Measurements from ENCODE around the gene MRPL19. TPM values are rescaled to one million over a fixed set of nuclear protein-coding genes. Genes with fewer than 3 reads are reported as not detected.
"Not testable (repeated sequence)": the region's sequence is repeated elsewhere in the genome, so short reads cannot be mapped to it uniquely, and the experiment has no call there.

Gene MRPL19
- total RNA-seq, 1 donor from 2014 or later, result 70.6 TPM

GRCh38 chr2:75707901-75708300, 61.3 kb downstream of the MRPL19 start:
- Mint-ChIP-seq H3K27me3 (no peaks in the 10 kb centered on the region), H3K27ac (no peak overlapping the region), H3K36me3 (ENCODE audit: low read depth) (peaks cover 31% of the 10 kb centered on the region), H3K9me3 (no peaks in the 10 kb centered on the region), H3K4me3 (peak overlapping the region; percentile 62), H3K4me1 (peaks cover 22% of the 10 kb centered on the region)
- no peak for DNase-seq
- intact Hi-C loops (cut with micrococcal nuclease), result no loop called here

GRCh38 chr2:75709297-75709696, 62.7 kb downstream of the MRPL19 start:
- DNase-seq, result peak; percentile 21
- H3K4me3 Mint-ChIP-seq, result peak overlapping the region; percentile 77
- intact Hi-C loops (cut with micrococcal nuclease), result loop anchor here (1.0 kb wide), 1 partner anchor 32 kb away; no protein-coding TSS in a partner anchor
- peaks cover 22% of the 10 kb centered on the region for H3K4me1 Mint-ChIP-seq
- no peaks in the 10 kb centered on the region for H3K27me3 Mint-ChIP-seq
- H3K27ac Mint-ChIP-seq, result peak overlapping the region; percentile 2
- peaks cover 22% of the 10 kb centered on the region for H3K36me3 Mint-ChIP-seq (ENCODE audit: low read depth)
- no peaks in the 10 kb centered on the region for H3K9me3 Mint-ChIP-seq

GRCh38 chr2:75710220-75710576, 63.6 kb downstream of the MRPL19 start:
- peaks cover 4% of the 10 kb centered on the region for H3K27me3 Mint-ChIP-seq
- H3K9me3 Mint-ChIP-seq, result no peaks in the 10 kb centered on the region
- H3K4me3 Mint-ChIP-seq, result peak overlapping the region; percentile 95
- H3K36me3 Mint-ChIP-seq (ENCODE audit: low read depth), result peaks cover 13% of the 10 kb centered on the region
- peak overlapping the region; percentile 98 for H3K27ac Mint-ChIP-seq
- peaks cover 22% of the 10 kb centered on the region for H3K4me1 Mint-ChIP-seq
- no peak for DNase-seq
- intact Hi-C loops (cut with micrococcal nuclease), result loop anchor here (1.0 to 2.0 kb wide), 2 partner anchors 64 to 751 kb away; partner anchors contain the start of genes MRPL19 and POLE4

- intact Hi-C loops (cut with micrococcal nuclease), result loop anchor here (1.0 to 2.0 kb wide), 2 partner anchors 64 to 752 kb away; partner anchors contain the start of genes MRPL19 and POLE4
- H3K9me3 Mint-ChIP-seq, result no peaks in the 10 kb centered on the region
Measured at GRCh38 chr2:75710577-75711253, 64.1 kb downstream of the MRPL19 start, which contains the start of gene GCFC2. GCFC2 (minus strand) TSS chr2:75710915; CDS start chr2:75710855, 60 bp downstream.

GRCh38 chr2:75711590-75711989, 65.0 kb downstream of the MRPL19 start:
- not testable (repeated sequence) for H3K36me3 Mint-ChIP-seq (ENCODE audit: low read depth); H3K27me3 Mint-ChIP-seq; H3K9me3 Mint-ChIP-seq
- Mint-ChIP-seq H3K4me3 (peak overlapping the region; percentile 95), H3K27ac (peak overlapping the region; percentile 98), H3K4me1 (peaks cover 17% of the 10 kb centered on the region)
- intact Hi-C loops (cut with micrococcal nuclease), result loop anchor here (2.0 kb wide), 1 partner anchor 753 kb away; the partner anchor contains the start of gene POLE4
- peak; percentile 55 for DNase-seq

More at GRCh38 chr2:75710577-75711253, 64.1 kb downstream of the MRPL19 start, which contains the start of gene GCFC2:
- Mint-ChIP-seq H3K27me3 (peaks cover 6% of the 10 kb centered on the region), H3K36me3 (ENCODE audit: low read depth) (peaks cover 11% of the 10 kb centered on the region), H3K27ac (peak within 1 kb of the TSS; percentile 98), H3K4me3 (peak within 1 kb of the TSS; percentile 95), H3K4me1 (peaks cover 22% of the 10 kb centered on the region)
- DNase-seq, result peak; percentile 96

- intact Hi-C loops (cut with micrococcal nuclease), result no loop called here
- no peaks in the 10 kb centered on the region for H3K9me3 Mint-ChIP-seq
- H3K27ac Mint-ChIP-seq, result no peak overlapping the region
- H3K4me1 Mint-ChIP-seq, result no peaks in the 10 kb centered on the region
- no peak for DNase-seq
- no peak overlapping the region for H3K4me3 Mint-ChIP-seq
- H3K27me3 Mint-ChIP-seq, result peaks cover 18% of the 10 kb centered on the region
- no peaks in the 10 kb centered on the region for H3K36me3 Mint-ChIP-seq (ENCODE audit: low read depth)
Measured at GRCh38 chr2:75716406-75716805, 69.8 kb downstream of the MRPL19 start.

- Mint-ChIP-seq H3K36me3 (ENCODE audit: low read depth) (no peaks in the 10 kb centered on the region), H3K4me1 (no peaks in the 10 kb centered on the region), H3K4me3 (no peak overlapping the region), H3K27me3 (peaks cover 26% of the 10 kb centered on the region), H3K9me3 (no peaks in the 10 kb centered on the region), H3K27ac (no peak overlapping the region)
- DNase-seq, result no peak
- intact Hi-C loops (cut with micrococcal nuclease), result no loop called here
Measured at GRCh38 chr2:75719616-75720015, 73.0 kb downstream of the MRPL19 start.

GRCh38 chr2:75720525-75720924, 73.9 kb downstream of the MRPL19 start:
- Mint-ChIP-seq H3K27me3 (peaks cover 21% of the 10 kb centered on the region), H3K4me3 (no peak overlapping the region), H3K9me3 (no peaks in the 10 kb centered on the region), H3K27ac (no peak overlapping the region), H3K36me3 (ENCODE audit: low read depth) (no peaks in the 10 kb centered on the region), H3K4me1 (no peaks in the 10 kb centered on the region)
- intact Hi-C loops (cut with micrococcal nuclease), result no loop called here
- no peak for DNase-seq

GRCh38 chr2:75722687-75723086, 76.1 kb downstream of the MRPL19 start:
- Mint-ChIP-seq H3K4me3 (no peak overlapping the region), H3K27me3 (peaks cover 19% of the 10 kb centered on the region), H3K36me3 (ENCODE audit: low read depth) (no peaks in the 10 kb centered on the region), H3K9me3 (no peaks in the 10 kb centered on the region), H3K27ac (no peak overlapping the region), H3K4me1 (no peaks in the 10 kb centered on the region)
- intact Hi-C loops (cut with micrococcal nuclease), result no loop called here
- DNase-seq, result no peak

- H3K27ac Mint-ChIP-seq, result no peak overlapping the region
- peaks cover 10% of the 10 kb centered on the region for H3K27me3 Mint-ChIP-seq
- intact Hi-C loops (cut with micrococcal nuclease), result no loop called here
- H3K4me1 Mint-ChIP-seq, result no peaks in the 10 kb centered on the region
- no peaks in the 10 kb centered on the region for H3K36me3 Mint-ChIP-seq (ENCODE audit: low read depth)
- peak; percentile 34 for DNase-seq
- H3K4me3 Mint-ChIP-seq, result no peak overlapping the region
- no peaks in the 10 kb centered on the region for H3K9me3 Mint-ChIP-seq
Measured at GRCh38 chr2:75728614-75729419, 82.2 kb downstream of the MRPL19 start.

- no peaks in the 10 kb centered on the region for H3K4me1 Mint-ChIP-seq
- intact Hi-C loops (cut with micrococcal nuclease), result no loop called here
- no peak overlapping the region for H3K4me3 Mint-ChIP-seq
- DNase-seq, result peak; percentile 23
- no peaks in the 10 kb centered on the region for H3K9me3 Mint-ChIP-seq
- peaks cover 10% of the 10 kb centered on the region for H3K27me3 Mint-ChIP-seq
- no peak overlapping the region for H3K27ac Mint-ChIP-seq
- no peaks in the 10 kb centered on the region for H3K36me3 Mint-ChIP-seq (ENCODE audit: low read depth)
Measured at GRCh38 chr2:75729861-75730260, 83.3 kb downstream of the MRPL19 start.

GRCh38 chr2:75736276-75736675, 89.7 kb downstream of the MRPL19 start:
- Mint-ChIP-seq H3K4me3 (no peak overlapping the region), H3K4me1 (no peaks in the 10 kb centered on the region), H3K27me3 (peaks cover 8% of the 10 kb centered on the region), H3K27ac (no peak overlapping the region), H3K9me3 (peaks cover 4% of the 10 kb centered on the region), H3K36me3 (ENCODE audit: low read depth) (no peaks in the 10 kb centered on the region)
- DNase-seq, result no peak
- intact Hi-C loops (cut with micrococcal nuclease), result no loop called here

GRCh38 chr2:75737961-75738360, 91.4 kb downstream of the MRPL19 start:
- Mint-ChIP-seq H3K9me3 (peaks cover 4% of the 10 kb centered on the region), H3K4me1 (no peaks in the 10 kb centered on the region), H3K36me3 (ENCODE audit: low read depth) (no peaks in the 10 kb centered on the region), H3K27me3 (peaks cover 6% of the 10 kb centered on the region), H3K4me3 (no peak overlapping the region), H3K27ac (no peak overlapping the region)
- no peak for DNase-seq
- intact Hi-C loops (cut with micrococcal nuclease), result no loop called here
